ENCODE results near the gene RPS8.
"Not testable (repeated sequence)": the region's sequence is repeated elsewhere in the genome, so short reads cannot be mapped to it uniquely, and the experiment has no call there.

Gene RPS8

GRCh38 chr1:44775078-44775929 lies at the start of gene RPS8:
TSS of gene RPS8 (plus strand) at chr1:44775540. CDS start at chr1:44775597, 57 bp downstream.
- DNase-seq (ENCODE audit: low spot score) = peak; percentile 89

- DNase-seq (ENCODE audit: low spot score) = peak; percentile 93
Measured at GRCh38 chr1:44730741-44731512, 44.4 kb upstream of the RPS8 start, which contains the start of gene RNU5D-1. TSS of gene RNU5D-1 (minus strand) at chr1:44731170.

- DNase-seq (ENCODE audit: low spot score) = peak; percentile 75
Measured at GRCh38 chr1:44733365-44733764, 42.0 kb upstream of the RPS8 start.

- DNase-seq (ENCODE audit: low spot score) = no peak
Measured at GRCh38 chr1:44733784-44734183, 41.6 kb upstream of the RPS8 start.

- DNase-seq (ENCODE audit: low spot score) = no peak
Measured at GRCh38 chr1:44735992-44736391, 39.3 kb upstream of the RPS8 start.

- DNase-seq (ENCODE audit: low spot score) = not testable (repeated sequence)
Measured at GRCh38 chr1:44738953-44739306, 36.4 kb upstream of the RPS8 start.

GRCh38 chr1:44739307-44740178 lies 35.8 kb upstream of the RPS8 start, which contains the start of gene KIF2C:
TSS of gene KIF2C (plus strand) at chr1:44739837. CDS start at chr1:44739933, 96 bp downstream.
- DNase-seq (ENCODE audit: low spot score) = peak; percentile 99

GRCh38 chr1:44740179-44740617 lies 35.1 kb upstream of the RPS8 start:
- DNase-seq (ENCODE audit: low spot score) = no peak

GRCh38 chr1:44743211-44743610 lies 32.1 kb upstream of the RPS8 start:
- no peak for DNase-seq (ENCODE audit: low spot score)

GRCh38 chr1:44747878-44748277 lies 27.5 kb upstream of the RPS8 start:
- no peak for DNase-seq (ENCODE audit: low spot score)

GRCh38 chr1:44757420-44757819 lies 17.9 kb upstream of the RPS8 start:
- no peak for DNase-seq (ENCODE audit: low spot score)

- DNase-seq (ENCODE audit: low spot score) = no peak
Measured at GRCh38 chr1:44759077-44759476, 16.3 kb upstream of the RPS8 start.

GRCh38 chr1:44760876-44761275 lies 14.5 kb upstream of the RPS8 start:
- DNase-seq (ENCODE audit: low spot score) = no peak

GRCh38 chr1:44766421-44766820 lies 8.9 kb upstream of the RPS8 start:
- not testable (repeated sequence) for DNase-seq (ENCODE audit: low spot score)

- DNase-seq (ENCODE audit: low spot score) = no peak
Measured at GRCh38 chr1:44775930-44776729, 790 bp downstream of the RPS8 start.

- DNase-seq (ENCODE audit: low spot score) = no peak
Measured at GRCh38 chr1:44776730-44777068, 1.4 kb downstream of the RPS8 start.

GRCh38 chr1:44777547-44777946 lies 2.2 kb downstream of the RPS8 start:
- no peak for DNase-seq (ENCODE audit: low spot score)

- DNase-seq (ENCODE audit: low spot score) = no peak
Measured at GRCh38 chr1:44777969-44778635, 2.8 kb downstream of the RPS8 start.

GRCh38 chr1:44778705-44779576 lies 3.6 kb downstream of the RPS8 start:
- DNase-seq (ENCODE audit: low spot score) = no peak

Data from AG08395 (cell line).